Osteocyte (in vitro differentiated cells): ENCODE results near the gene TPSG1. TPM values are rescaled to one million over a fixed set of nuclear protein-coding genes. Genes with fewer than 3 reads are reported as not detected.

ENCODE experiments used
- DNase-seq: peaks from one replicate; pipeline ENCODE4 v3.0.0; 2021; ENCODE audit warnings: mixed read lengths; ENCODE audit not compliant: unreplicated experiment; ENCODE audit errors: extremely low spot score
- H3K27ac Mint-ChIP-seq: one replicate; pipeline ENCODE4 v1.8.0; 2021; ENCODE audit warnings: mild to moderate bottlenecking, mixed read lengths; ENCODE audit not compliant: unreplicated experiment
- H3K27me3 Mint-ChIP-seq: one replicate; pipeline ENCODE4 v1.8.0; 2021; ENCODE audit warnings: mixed read lengths; ENCODE audit not compliant: unreplicated experiment
- H3K36me3 Mint-ChIP-seq: one replicate; pipeline ENCODE4 v1.8.0; 2021; ENCODE audit warnings: mixed read lengths; ENCODE audit not compliant: unreplicated experiment
- H3K4me1 Mint-ChIP-seq: one replicate; pipeline ENCODE4 v1.8.0; 2021; ENCODE audit warnings: mixed read lengths; ENCODE audit not compliant: unreplicated experiment
- H3K4me3 Mint-ChIP-seq: one replicate; pipeline ENCODE4 v1.8.0; 2021; ENCODE audit warnings: mild to moderate bottlenecking, moderate library complexity, mixed read lengths; ENCODE audit not compliant: unreplicated experiment
- H3K9me3 Mint-ChIP-seq: one replicate; pipeline ENCODE4 v1.8.0; 2021; ENCODE audit warnings: mixed read lengths; ENCODE audit not compliant: unreplicated experiment
- CTCF ChIP-seq: fragments of 200-600 bp; sonication (generic); IDR thresholded peaks from 2 replicates; pipeline ENCODE4 v1.5.0; 2021; ENCODE audit warnings: antibody characterized with exemption, mild to moderate bottlenecking, moderate library complexity
- total RNA-seq: library from RNA; stranded (reverse); gene quantifications from 2 replicates; pipeline ENCODE4 v1.2.1, GENCODE V29; 2021

The TPSG1 gene
- total RNA-seq, 1 donor from 2014 or later, result not detected

GRCh38 chr16:1263591-1264344 is 38.7 kb upstream of the TPSG1 start:
- TF ChIP-seq CTCF, result no peak
- no peak overlapping the region for H3K4me3 Mint-ChIP-seq
- peaks cover 3% of the 10 kb centered on the region for H3K4me1 Mint-ChIP-seq
- no peak overlapping the region for H3K27ac Mint-ChIP-seq
- peaks cover 14% of the 10 kb centered on the region for H3K27me3 Mint-ChIP-seq
- H3K9me3 Mint-ChIP-seq, result no peaks in the 10 kb centered on the region
- DNase-seq, result no peak
- no peaks in the 10 kb centered on the region for H3K36me3 Mint-ChIP-seq

GRCh38 chr16:1262846-1263221 is 37.8 kb upstream of the TPSG1 start:
- Mint-ChIP-seq H3K27ac (no peak overlapping the region), H3K4me1 (peaks cover 3% of the 10 kb centered on the region), H3K9me3 (no peaks in the 10 kb centered on the region), H3K4me3 (no peak overlapping the region), H3K36me3 (no peaks in the 10 kb centered on the region), H3K27me3 (peaks cover 14% of the 10 kb centered on the region)
- TF ChIP-seq CTCF, result no peak
- DNase-seq, result no peak

- peaks cover 3% of the 10 kb centered on the region for H3K4me1 Mint-ChIP-seq
- H3K36me3 Mint-ChIP-seq, result no peaks in the 10 kb centered on the region
- no peaks in the 10 kb centered on the region for H3K9me3 Mint-ChIP-seq
- no peak for DNase-seq
- no peak overlapping the region for H3K4me3 Mint-ChIP-seq
- TF ChIP-seq CTCF, result no peak
- H3K27me3 Mint-ChIP-seq, result peaks cover 14% of the 10 kb centered on the region
- no peak overlapping the region for H3K27ac Mint-ChIP-seq
Measured at GRCh38 chr16:1262210-1262845, 37.3 kb upstream of the TPSG1 start.

- no peak for DNase-seq
- Mint-ChIP-seq H3K27me3 (peaks cover 14% of the 10 kb centered on the region), H3K9me3 (no peaks in the 10 kb centered on the region), H3K27ac (no peak overlapping the region), H3K4me3 (no peak overlapping the region), H3K4me1 (peaks cover 3% of the 10 kb centered on the region), H3K36me3 (no peaks in the 10 kb centered on the region)
- TF ChIP-seq CTCF, result no peak
Measured at GRCh38 chr16:1261131-1261892, 36.2 kb upstream of the TPSG1 start.
